SK-N-SH (cell line): ENCODE measurements around the gene ADAP1.

ENCODE experiments used
- MAX ChIP-seq: IDR thresholded peaks from 2 replicates; pipeline ENCODE4 v1.4.0; 2012; ENCODE audit warnings: low read depth
- TF ChIP-seq, protein P1 (sequence below): fragments of 200-600 bp; sonication (generic); IDR thresholded peaks from 2 replicates; pipeline ENCODE4 v1.6.1; 2017; ENCODE audit warnings: antibody characterized with exemption, mild to moderate bottlenecking, moderate library complexity

- TF ChIP-seq, protein P1, sequence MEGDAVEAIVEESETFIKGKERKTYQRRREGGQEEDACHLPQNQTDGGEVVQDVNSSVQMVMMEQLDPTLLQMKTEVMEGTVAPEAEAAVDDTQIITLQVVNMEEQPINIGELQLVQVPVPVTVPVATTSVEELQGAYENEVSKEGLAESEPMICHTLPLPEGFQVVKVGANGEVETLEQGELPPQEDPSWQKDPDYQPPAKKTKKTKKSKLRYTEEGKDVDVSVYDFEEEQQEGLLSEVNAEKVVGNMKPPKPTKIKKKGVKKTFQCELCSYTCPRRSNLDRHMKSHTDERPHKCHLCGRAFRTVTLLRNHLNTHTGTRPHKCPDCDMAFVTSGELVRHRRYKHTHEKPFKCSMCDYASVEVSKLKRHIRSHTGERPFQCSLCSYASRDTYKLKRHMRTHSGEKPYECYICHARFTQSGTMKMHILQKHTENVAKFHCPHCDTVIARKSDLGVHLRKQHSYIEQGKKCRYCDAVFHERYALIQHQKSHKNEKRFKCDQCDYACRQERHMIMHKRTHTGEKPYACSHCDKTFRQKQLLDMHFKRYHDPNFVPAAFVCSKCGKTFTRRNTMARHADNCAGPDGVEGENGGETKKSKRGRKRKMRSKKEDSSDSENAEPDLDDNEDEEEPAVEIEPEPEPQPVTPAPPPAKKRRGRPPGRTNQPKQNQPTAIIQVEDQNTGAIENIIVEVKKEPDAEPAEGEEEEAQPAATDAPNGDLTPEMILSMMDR: no peak
- TF ChIP-seq MAX: no peak
These were observed 56.6 kb downstream of the ADAP1 start for GRCh38 chr7:897771-898376.
